Suprapubic skin (tissue), 4 donors: ENCODE results near the gene PLXNB2. TPM values are rescaled to one million over a fixed set of nuclear protein-coding genes. Genes with fewer than 3 reads are reported as not detected.

ENCODE experiments used
- DNase-seq, 2 donors: peaks; one replicate each; pipeline ENCODE4 v3.0.0-alpha.2; 2019; ENCODE audit warnings: low spot score in 2 of 2
- H3K27ac ChIP-seq: fragments of 200-600 bp; sonication (generic); one replicate; pipeline ENCODE4 v1.5.1; 2019
- H3K27me3 ChIP-seq: fragments of 200-600 bp; sonication (generic); one replicate; pipeline ENCODE4 v1.5.1; 2019
- H3K36me3 ChIP-seq: fragments of 200-600 bp; sonication (generic); one replicate; pipeline ENCODE4 v1.5.1; 2019
- H3K4me1 ChIP-seq: fragments of 200-600 bp; sonication (generic); one replicate; pipeline ENCODE4 v1.5.1; 2019
- H3K4me3 ChIP-seq: fragments of 200-600 bp; sonication (generic); one replicate; pipeline ENCODE4 v1.5.1; 2019; ENCODE audit warnings: mild to moderate bottlenecking
- H3K9me3 ChIP-seq: fragments of 200-600 bp; sonication (generic); one replicate; pipeline ENCODE4 v1.5.1; 2019
- EP300 ChIP-seq: sonication (generic); formaldehyde crosslinking; IDR thresholded peaks from one replicate; pipeline ENCODE4 v1.6.1; 2017; ENCODE audit warnings: antibody characterized with exemption
- POLR2A ChIP-seq, 2 donors: fragments of 450-650 bp; IDR thresholded peaks; one replicate each; pipeline ENCODE4 v1.6.1; 2017; ENCODE audit warnings: antibody characterized with exemption in 2 of 2, mild to moderate bottlenecking in 2 of 2, moderate library complexity in 2 of 2
- POLR2AphosphoS5 ChIP-seq, 3 donors: sonication (generic); formaldehyde crosslinking; IDR thresholded peaks; one replicate each; pipeline ENCODE4 v1.6.1; 2017; ENCODE audit warnings: antibody characterized with exemption in 3 of 3
- WGBS: methylation state at CpG from one replicate; pipeline ENCODE4 v1.1.5; 2018; 5-methylcytosine and 5-hydroxymethylcytosine counted together
- total RNA-seq, 4 donors: library from RNA; depleted of rRNA; stranded (reverse); fragments of >200 nt; gene quantifications; one replicate each; pipeline ENCODE4 v1.1.0, GENCODE V29; 2016
- TF ChIP-seq, protein P1 (sequence below), 2 donors: fragments of 200-600 bp in 1 of 2; fragments of 450-650 bp in 1 of 2; sonication (generic) in 1 of 2; IDR thresholded peaks; one replicate each; pipeline ENCODE4 v1.5.1; 2016 to 2019; ENCODE audit warnings: antibody characterized with exemption in 2 of 2, mild to moderate bottlenecking in 1 of 2, moderate library complexity in 1 of 2

The PLXNB2 gene
- total RNA-seq, 4 donors from 2014 or later = 117 to 231 (median 192) TPM

DNA sequence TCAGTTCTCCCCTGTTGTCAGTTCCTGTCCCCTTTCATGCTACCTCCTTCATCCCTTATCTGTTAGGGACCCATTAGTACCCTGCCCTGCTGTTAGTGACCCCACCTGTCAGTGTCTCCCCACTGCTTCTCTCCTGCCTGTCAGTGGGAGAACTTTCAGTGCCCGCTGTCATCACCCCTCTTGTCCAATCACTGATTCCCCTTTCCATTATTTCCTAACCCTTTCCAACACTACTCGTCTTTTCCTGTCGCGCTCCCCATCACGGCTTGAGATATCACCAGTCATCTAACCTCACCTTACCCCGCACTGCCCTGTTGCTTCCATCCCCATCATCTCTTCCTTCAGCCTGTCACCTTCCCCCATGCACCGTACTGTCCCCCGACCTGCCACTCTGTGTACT lies 39.7 kb upstream of the PLXNB2 start:
- no peaks in the 10 kb centered on the region for H3K9me3 ChIP-seq
- peaks cover 8% of the 10 kb centered on the region for H3K36me3 ChIP-seq
- H3K27ac ChIP-seq = no peak overlapping the region
- TF ChIP-seq EP300 = no peak
- TF ChIP-seq, protein P1, sequence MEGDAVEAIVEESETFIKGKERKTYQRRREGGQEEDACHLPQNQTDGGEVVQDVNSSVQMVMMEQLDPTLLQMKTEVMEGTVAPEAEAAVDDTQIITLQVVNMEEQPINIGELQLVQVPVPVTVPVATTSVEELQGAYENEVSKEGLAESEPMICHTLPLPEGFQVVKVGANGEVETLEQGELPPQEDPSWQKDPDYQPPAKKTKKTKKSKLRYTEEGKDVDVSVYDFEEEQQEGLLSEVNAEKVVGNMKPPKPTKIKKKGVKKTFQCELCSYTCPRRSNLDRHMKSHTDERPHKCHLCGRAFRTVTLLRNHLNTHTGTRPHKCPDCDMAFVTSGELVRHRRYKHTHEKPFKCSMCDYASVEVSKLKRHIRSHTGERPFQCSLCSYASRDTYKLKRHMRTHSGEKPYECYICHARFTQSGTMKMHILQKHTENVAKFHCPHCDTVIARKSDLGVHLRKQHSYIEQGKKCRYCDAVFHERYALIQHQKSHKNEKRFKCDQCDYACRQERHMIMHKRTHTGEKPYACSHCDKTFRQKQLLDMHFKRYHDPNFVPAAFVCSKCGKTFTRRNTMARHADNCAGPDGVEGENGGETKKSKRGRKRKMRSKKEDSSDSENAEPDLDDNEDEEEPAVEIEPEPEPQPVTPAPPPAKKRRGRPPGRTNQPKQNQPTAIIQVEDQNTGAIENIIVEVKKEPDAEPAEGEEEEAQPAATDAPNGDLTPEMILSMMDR (IDR thresholded peaks at IDR 0.05) = no peak
- no peak for TF ChIP-seq POLR2AphosphoS5 (IDR thresholded peaks at IDR 0.05)
- no peak for TF ChIP-seq POLR2A (IDR thresholded peaks at IDR 0.05)
- peaks cover 26% of the 10 kb centered on the region for H3K4me1 ChIP-seq
- no peak for DNase-seq
- WGBS = 83% methylated on average over 8 of the region's 8 CpGs
- H3K4me3 ChIP-seq = no peak overlapping the region
- no peaks in the 10 kb centered on the region for H3K27me3 ChIP-seq

DNA sequence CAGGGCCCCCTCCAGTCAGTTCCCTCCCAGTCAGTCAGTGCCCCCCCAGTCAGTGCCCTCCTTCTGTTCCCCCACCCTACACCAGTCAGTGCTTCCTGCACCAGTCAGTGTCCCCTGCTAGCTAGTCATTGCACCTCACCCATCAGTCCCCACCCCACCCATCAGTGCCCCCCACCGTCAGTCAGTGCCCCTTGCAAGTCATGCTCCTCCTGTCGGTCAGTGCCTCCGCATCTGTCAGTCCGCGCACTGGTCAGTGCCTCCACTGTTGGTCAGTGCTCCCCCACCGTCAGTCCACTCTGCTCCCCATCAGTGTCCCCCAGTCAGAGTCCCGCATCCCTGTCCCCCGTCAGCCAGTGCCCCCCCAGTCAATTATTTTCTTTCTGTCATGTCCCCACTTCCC lies 39.0 kb upstream of the PLXNB2 start:
- H3K4me3 ChIP-seq = no peak overlapping the region
- 77% methylated on average over 8 of the region's 8 CpGs for WGBS

DNA sequence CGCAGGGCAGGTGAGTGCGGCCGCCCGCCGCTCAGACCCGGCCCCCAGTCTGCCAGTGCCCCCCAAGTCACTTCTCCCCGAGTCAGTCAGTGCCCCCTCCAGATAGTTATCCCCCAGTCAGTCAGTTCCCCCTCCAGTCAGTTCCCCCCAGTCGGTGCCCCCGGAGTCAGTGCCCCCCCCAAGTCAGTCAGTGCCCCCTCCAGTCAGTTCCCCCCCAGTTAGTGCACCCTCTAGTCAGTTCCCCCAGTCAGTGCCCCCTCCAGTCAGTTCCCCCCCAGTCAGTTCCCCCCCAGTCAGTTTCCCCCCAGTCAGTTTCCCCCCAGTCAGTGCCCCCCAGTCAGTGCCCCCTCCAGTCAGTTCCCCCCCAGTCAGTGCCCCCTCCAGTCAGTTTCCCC lies 36.1 kb upstream of the PLXNB2 start:
- no peaks in the 10 kb centered on the region for H3K36me3 ChIP-seq
- WGBS = no CpG with 5 or more reads among the region's 9 CpGs
- H3K27ac ChIP-seq = peak overlapping the region; percentile 77
- no peaks in the 10 kb centered on the region for H3K9me3 ChIP-seq
- H3K27me3 ChIP-seq = no peaks in the 10 kb centered on the region
- no peak for DNase-seq
- peak overlapping the region; percentile 79 for H3K4me3 ChIP-seq
- TF ChIP-seq EP300 (no peak), POLR2AphosphoS5 (IDR thresholded peaks at IDR 0.05) (no peak), POLR2A (IDR thresholded peaks at IDR 0.05) (no peak)
- TF ChIP-seq, protein P1 (IDR thresholded peaks at IDR 0.05) = no peak
- H3K4me1 ChIP-seq = peaks cover 30% of the 10 kb centered on the region

More for the DNA sequence above, 39.0 kb upstream of the PLXNB2 start:
- Histone ChIP-seq H3K36me3 (peaks cover 1% of the 10 kb centered on the region), H3K4me1 (peaks cover 30% of the 10 kb centered on the region), H3K9me3 (no peaks in the 10 kb centered on the region), H3K27ac (no peak overlapping the region), H3K27me3 (no peaks in the 10 kb centered on the region)
- TF ChIP-seq, protein P1 (IDR thresholded peaks at IDR 0.05) = no peak
- no peak for TF ChIP-seq POLR2A (IDR thresholded peaks at IDR 0.05)
- TF ChIP-seq EP300 = no peak
- TF ChIP-seq POLR2AphosphoS5 (IDR thresholded peaks at IDR 0.05) = no peak
- no peak for DNase-seq

- WGBS = 0% methylated on average over 21 of the region's 87 CpGs
- peak within 1 kb of the TSS; percentile 77 for H3K27ac ChIP-seq
- H3K4me3 ChIP-seq = peak within 1 kb of the TSS; percentile 79
- DNase-seq = peak; percentile 82 to 88
- no peaks in the 10 kb centered on the region for H3K27me3 ChIP-seq
- TF ChIP-seq EP300 (no peak), POLR2A (IDR thresholded peaks at IDR 0.05) (peak in 1 of 2 donors; percentile 20), POLR2AphosphoS5 (IDR thresholded peaks at IDR 0.05) (no peak)
- TF ChIP-seq, protein P1 (IDR thresholded peaks at IDR 0.05) = no peak
- H3K4me1 ChIP-seq = peaks cover 30% of the 10 kb centered on the region
- no peaks in the 10 kb centered on the region for H3K9me3 ChIP-seq
- no peaks in the 10 kb centered on the region for H3K36me3 ChIP-seq
Measured at GRCh38 chr22:50342651-50343540, 35.5 kb upstream of the PLXNB2 start, which contains the start of gene PPP6R2. PPP6R2 (plus strand) TSS chr22:50343327; CDS start chr22:50393909, 50,582 bp downstream.

DNA sequence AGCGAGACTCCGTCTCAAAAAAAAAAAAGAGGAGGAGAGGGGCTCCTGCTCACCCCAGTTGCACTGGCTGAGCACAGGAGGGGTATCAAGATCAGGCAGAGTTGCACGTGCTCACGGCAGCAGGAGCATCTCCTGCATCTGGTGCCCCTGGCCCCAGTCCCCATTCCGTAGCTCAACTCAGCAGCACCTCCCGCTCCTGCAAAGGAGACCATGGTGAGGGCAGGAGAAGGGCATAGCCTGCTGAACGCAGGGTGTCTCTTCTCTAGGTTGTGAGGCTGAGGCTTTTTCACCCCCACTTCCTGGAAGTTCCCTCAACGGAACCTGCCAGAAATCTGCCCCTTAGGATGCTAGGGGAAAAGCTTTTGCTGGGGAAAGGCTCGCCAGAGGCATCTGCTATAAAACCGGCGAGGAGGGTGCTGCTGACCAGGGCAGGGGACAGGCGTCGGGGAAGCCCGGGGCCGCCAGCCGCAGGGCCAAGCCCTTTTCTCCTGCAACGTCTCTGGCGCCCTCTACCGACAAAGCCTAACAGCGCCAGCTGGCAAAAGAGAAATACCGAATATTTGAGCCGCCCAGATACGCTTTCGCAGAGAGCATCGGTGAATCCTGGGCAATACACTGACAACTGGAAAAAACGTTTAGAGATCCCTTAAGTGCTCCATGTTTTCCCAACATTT lies 34.7 kb upstream of the PLXNB2 start:
- 10% methylated on average over 26 of the region's 26 CpGs for WGBS
- peak overlapping the region; percentile 79 for H3K4me3 ChIP-seq
- DNase-seq = peak; percentile 91 to 94
- no peaks in the 10 kb centered on the region for H3K36me3 ChIP-seq
- peaks cover 24% of the 10 kb centered on the region for H3K4me1 ChIP-seq
- H3K27me3 ChIP-seq = no peaks in the 10 kb centered on the region
- H3K9me3 ChIP-seq = no peaks in the 10 kb centered on the region
- TF ChIP-seq, protein P1 (IDR thresholded peaks at IDR 0.05) = peak; percentile 82 to 96
- TF ChIP-seq POLR2AphosphoS5 (IDR thresholded peaks at IDR 0.05) (peak in 1 of 3 donors; percentile 8), POLR2A (IDR thresholded peaks at IDR 0.05) (no peak), EP300 (no peak)
- peak overlapping the region; percentile 77 for H3K27ac ChIP-seq
